SK-N-MC (cell line): ENCODE measurements around the gene IDH3A.

ENCODE experiments used
- EZH2 ChIP-seq: fragments of 200-600 bp; sonication (generic); IDR thresholded peaks from one replicate; pipeline ENCODE4 v1.6.1; 2017; ENCODE audit warnings: antibody characterized with exemption
- FOXP2 ChIP-seq: optimal IDR thresholded peaks from 2 replicates; pipeline ENCODE3; 2011; ENCODE audit warnings: mild to moderate bottlenecking, moderate library complexity; ENCODE audit not compliant: insufficient read depth; ENCODE audit errors: extremely low read length, control extremely low read depth
- POLR2AphosphoS5 ChIP-seq: IDR thresholded peaks from 2 replicates; pipeline ENCODE4 v1.6.1; 2012; ENCODE audit warnings: mild to moderate bottlenecking, low read depth, low read length, borderline replicate concordance

DNA sequence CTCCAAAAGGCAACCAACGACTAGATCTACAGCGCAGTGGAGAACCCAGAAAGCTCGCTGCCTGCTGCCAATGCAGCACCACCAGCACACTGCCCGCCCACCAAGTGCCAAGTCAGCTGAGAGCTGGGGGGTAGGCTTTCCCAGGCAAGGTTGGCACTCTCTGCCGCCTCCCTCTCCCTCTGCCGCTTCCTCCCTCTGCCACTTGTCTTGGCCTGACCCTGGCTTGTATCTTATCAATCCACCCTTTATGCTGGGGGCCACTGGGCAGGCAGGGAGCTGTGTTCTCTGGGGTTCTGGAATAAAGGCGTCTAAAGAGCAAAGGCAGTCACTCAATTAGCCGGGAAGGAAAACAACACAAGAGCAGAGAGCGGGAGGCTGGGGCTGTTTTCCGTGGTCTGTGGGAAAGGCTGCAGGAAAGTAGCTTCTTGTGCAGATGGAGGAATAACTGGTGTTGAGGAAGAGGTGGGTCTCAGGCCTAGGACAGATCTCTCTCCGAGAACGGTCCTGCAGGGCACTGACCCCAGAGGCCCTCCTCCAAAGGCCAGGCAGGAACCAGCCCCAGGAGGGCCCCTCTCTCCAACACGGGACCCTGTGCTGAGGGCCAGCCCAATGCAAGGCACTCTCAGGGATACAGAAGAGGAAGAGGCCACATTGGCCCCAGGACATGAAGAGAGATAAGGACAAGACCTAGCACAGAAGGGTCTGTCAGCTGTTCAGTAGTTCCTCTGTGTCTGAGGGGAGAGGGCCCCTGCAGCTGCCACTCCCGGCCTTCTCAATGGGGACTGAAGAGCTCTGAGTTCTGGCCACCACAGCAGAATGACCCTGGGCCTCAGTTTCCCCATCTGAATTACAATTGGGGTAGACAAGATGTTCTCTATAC, 54.4 kb downstream of the IDH3A start:
- no peak for TF ChIP-seq POLR2AphosphoS5
- no peak for TF ChIP-seq FOXP2
- no peak for TF ChIP-seq EZH2
